HFFc6 (cell line): ENCODE measurements around the gene CAMK1. TPM values are rescaled to one million over a fixed set of nuclear protein-coding genes. Genes with fewer than 3 reads are reported as not detected.

Experiments
- DNase-seq: peaks from one replicate; pipeline ENCODE4 v3.0.0-alpha.2; 2018
- H3K27ac Mint-ChIP-seq: 2 replicates; pipeline ENCODE4 v1.8.0; 2020; ENCODE audit warnings: mild to moderate bottlenecking, mixed read lengths
- H3K27me3 Mint-ChIP-seq: 2 replicates; pipeline ENCODE4 v1.8.0; 2021; ENCODE audit warnings: mild to moderate bottlenecking, moderate library complexity, mixed read lengths; ENCODE audit not compliant: insufficient read depth
- H3K36me3 Mint-ChIP-seq: 2 replicates; pipeline ENCODE4 v1.8.0; 2021; ENCODE audit warnings: low read depth, mixed read lengths
- H3K4me1 Mint-ChIP-seq: 2 replicates; pipeline ENCODE4 v1.8.0; 2020; ENCODE audit warnings: low read depth, mixed read lengths
- H3K4me3 Mint-ChIP-seq: 2 replicates; pipeline ENCODE4 v1.8.0; 2020; ENCODE audit warnings: mild to moderate bottlenecking, moderate library complexity, mixed read lengths
- H3K9me3 Mint-ChIP-seq: 2 replicates; pipeline ENCODE4 v1.8.0; 2020; ENCODE audit warnings: mild to moderate bottlenecking, mixed read lengths
- total RNA-seq, 6 experiments: library from RNA; stranded (reverse); fragmentation: NEBNext Ultra II Directional; extraction: Animal tissue kit (Norgen Biotek cat#: 25700); gene quantifications; 2 replicates in 1 of 6; 3 replicates in 5 of 6; pipeline ENCODE4 v1.2.3, GENCODE V29; 2021
- TF ChIP-seq, protein P1 (sequence below): fragments of 200-600 bp; sonication (generic); IDR thresholded peaks from 2 replicates; pipeline ENCODE4 v1.5.0; 2021; ENCODE audit warnings: antibody characterized with exemption, mild to moderate bottlenecking

The CAMK1 gene
- total RNA-seq, 6 experiments from 2014 or later, result 22.1 to 33.0 (median 28.8) TPM

DNA sequence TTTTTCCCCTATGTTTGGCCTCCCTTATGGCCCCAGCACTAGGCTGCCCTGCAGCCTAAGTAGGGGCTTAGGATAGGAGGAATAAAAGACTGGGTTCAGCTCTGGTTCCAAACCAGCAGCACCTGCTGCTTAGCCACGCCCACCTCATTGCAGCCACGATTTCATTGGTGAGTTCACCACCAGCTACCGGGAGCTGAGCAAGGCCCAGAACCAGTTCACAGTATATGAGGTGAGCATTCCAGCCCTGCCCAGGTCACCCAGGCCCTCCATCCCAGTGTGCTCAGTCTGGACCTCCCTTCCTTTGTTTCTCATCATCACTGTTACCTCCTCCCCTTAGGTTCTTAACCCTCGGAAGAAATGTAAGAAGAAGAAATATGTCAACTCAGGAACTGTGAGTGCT is 54.6 kb downstream of the CAMK1 start:
- peaks cover 6% of the 10 kb centered on the region; the same call in 1 of the 2 replicates for H3K4me1 Mint-ChIP-seq
- H3K9me3 Mint-ChIP-seq, result no peaks in the 10 kb centered on the region
- H3K4me3 Mint-ChIP-seq, result no peak overlapping the region
- TF ChIP-seq, protein P1, sequence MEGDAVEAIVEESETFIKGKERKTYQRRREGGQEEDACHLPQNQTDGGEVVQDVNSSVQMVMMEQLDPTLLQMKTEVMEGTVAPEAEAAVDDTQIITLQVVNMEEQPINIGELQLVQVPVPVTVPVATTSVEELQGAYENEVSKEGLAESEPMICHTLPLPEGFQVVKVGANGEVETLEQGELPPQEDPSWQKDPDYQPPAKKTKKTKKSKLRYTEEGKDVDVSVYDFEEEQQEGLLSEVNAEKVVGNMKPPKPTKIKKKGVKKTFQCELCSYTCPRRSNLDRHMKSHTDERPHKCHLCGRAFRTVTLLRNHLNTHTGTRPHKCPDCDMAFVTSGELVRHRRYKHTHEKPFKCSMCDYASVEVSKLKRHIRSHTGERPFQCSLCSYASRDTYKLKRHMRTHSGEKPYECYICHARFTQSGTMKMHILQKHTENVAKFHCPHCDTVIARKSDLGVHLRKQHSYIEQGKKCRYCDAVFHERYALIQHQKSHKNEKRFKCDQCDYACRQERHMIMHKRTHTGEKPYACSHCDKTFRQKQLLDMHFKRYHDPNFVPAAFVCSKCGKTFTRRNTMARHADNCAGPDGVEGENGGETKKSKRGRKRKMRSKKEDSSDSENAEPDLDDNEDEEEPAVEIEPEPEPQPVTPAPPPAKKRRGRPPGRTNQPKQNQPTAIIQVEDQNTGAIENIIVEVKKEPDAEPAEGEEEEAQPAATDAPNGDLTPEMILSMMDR, result no peak
- DNase-seq, result no peak
- no peak overlapping the region for H3K27ac Mint-ChIP-seq
- no peaks in the 10 kb centered on the region for H3K36me3 Mint-ChIP-seq
- peaks cover 33% of the 10 kb centered on the region for H3K27me3 Mint-ChIP-seq

DNA sequence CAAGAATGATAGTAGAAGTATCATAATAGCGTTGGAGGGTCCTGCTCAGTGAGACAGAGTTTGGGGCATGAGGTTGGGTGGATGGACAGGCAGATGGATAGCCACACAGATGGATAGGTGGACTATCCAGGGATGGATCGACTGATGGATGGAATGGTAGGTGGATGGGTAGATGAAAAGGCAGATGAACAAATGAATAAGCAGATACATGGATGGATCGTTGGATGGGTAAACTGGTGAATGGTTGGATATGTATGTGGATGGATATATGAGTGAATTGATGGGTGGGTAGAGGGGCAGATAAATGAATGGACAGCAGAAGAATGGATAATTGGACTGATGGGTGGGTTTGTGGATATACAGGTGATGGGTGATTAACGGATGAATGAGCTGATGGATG is 56.6 kb downstream of the CAMK1 start:
- Mint-ChIP-seq H3K27ac (no peak overlapping the region), H3K27me3 (peaks cover 30% of the 10 kb centered on the region), H3K36me3 (no peaks in the 10 kb centered on the region), H3K4me1 (peaks cover 6% of the 10 kb centered on the region; the same call in 1 of the 2 replicates), H3K9me3 (no peaks in the 10 kb centered on the region), H3K4me3 (no peak overlapping the region)
- no peak for DNase-seq
- TF ChIP-seq, protein P1, result no peak

DNA sequence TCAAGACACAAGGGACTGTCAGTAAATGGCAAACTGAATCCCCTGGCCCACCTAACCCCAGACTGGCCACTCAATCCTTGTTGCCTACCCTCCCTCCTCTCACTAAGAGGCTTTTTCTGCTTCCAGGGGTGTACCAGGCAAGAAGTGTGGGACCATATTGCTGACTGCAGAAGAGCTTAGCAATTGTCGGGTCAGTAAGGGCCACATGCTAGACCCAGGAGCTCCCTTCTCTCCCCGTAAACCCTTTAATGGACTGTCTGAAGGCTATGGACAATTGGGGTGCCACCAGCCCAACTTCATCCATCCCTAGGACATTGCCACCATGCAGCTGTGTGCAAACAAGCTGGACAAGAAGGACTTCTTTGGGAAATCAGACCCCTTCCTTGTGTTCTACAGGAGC is 57.3 kb downstream of the CAMK1 start:
- TF ChIP-seq, protein P1, result no peak
- DNase-seq, result no peak
- peaks cover 6% of the 10 kb centered on the region; the same call in 1 of the 2 replicates for H3K4me1 Mint-ChIP-seq
- no peaks in the 10 kb centered on the region for H3K36me3 Mint-ChIP-seq
- H3K27ac Mint-ChIP-seq, result no peak overlapping the region
- H3K4me3 Mint-ChIP-seq, result no peak overlapping the region
- H3K27me3 Mint-ChIP-seq, result peaks cover 29% of the 10 kb centered on the region
- H3K9me3 Mint-ChIP-seq, result no peaks in the 10 kb centered on the region

DNA sequence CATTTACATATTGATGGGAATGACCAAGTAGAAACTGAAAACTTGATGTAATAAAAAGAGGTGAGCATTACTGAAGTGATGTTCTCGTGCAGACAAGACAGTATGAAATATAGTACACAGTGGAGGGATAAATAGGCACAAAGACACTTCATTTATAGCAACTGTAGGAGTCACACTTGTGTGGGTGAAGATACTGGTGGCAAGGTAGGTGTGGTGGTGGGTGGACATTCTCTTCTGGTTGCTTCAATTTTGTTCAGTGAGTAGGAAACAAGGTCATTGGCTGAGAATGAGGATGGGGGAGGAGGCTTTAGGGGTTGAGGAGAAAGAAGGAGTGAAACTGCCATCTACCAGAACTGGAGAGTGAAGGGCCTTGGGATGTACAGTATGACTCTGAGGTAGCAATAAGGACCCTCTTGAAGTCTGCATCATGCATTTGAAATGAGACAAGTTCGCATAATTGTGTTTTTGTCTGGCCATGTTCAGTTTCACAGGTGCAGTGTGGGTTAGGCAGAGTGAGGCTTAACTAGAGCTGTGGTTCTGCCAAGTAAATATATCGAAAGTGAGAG is 59.5 kb downstream of the CAMK1 start:
- TF ChIP-seq, protein P1, result no peak
- no peak overlapping the region for H3K4me3 Mint-ChIP-seq
- H3K27me3 Mint-ChIP-seq, result peaks cover 35% of the 10 kb centered on the region
- no peak for DNase-seq
- no peaks in the 10 kb centered on the region for H3K36me3 Mint-ChIP-seq
- no peaks in the 10 kb centered on the region for H3K9me3 Mint-ChIP-seq
- H3K27ac Mint-ChIP-seq, result no peak overlapping the region
- H3K4me1 Mint-ChIP-seq, result no peaks in the 10 kb centered on the region

Other genes starting within 250 kb of the CAMK1 start
- gene LHFPL4, start 216.1 kb downstream of the CAMK1 start, total RNA-seq, result not detected
- 10 to 100 TPM; 23.5 to 31.0 (median 28.2) TPM for gene MTMR14, start 120.4 kb downstream of the CAMK1 start, total RNA-seq
- gene CPNE9, start 66.1 kb downstream of the CAMK1 start, total RNA-seq, result not detected
- gene BRPF1, start 38.2 kb downstream of the CAMK1 start, total RNA-seq, result 10 to 100 TPM; 14.4 to 18.4 (median 17.1) TPM
- 10 to 100 TPM; 17.7 to 26.2 (median 23.7) TPM for gene OGG1, start 20.0 kb downstream of the CAMK1 start, total RNA-seq
- gene TADA3, start 22.5 kb upstream of the CAMK1 start, total RNA-seq, result 10 to 100 TPM; 69.2 to 84.9 (median 77.0) TPM
- 100 to 1,000 TPM; 252 to 303 (median 266) TPM for gene ARPC4, start 23.1 kb upstream of the CAMK1 start, total RNA-seq
- 10 to 100 TPM; 14.1 to 20.5 (median 16.0) TPM for gene TTLL3, start 40.3 kb upstream of the CAMK1 start, total RNA-seq
- gene RPUSD3, start 74.1 kb upstream of the CAMK1 start, total RNA-seq, result 10 to 100 TPM; 35.4 to 42.3 (median 38.2) TPM
- not detected for gene CIDEC, start 110.3 kb upstream of the CAMK1 start, total RNA-seq
- 10 to 100 TPM; 23.9 to 28.7 (median 26.5) TPM for gene JAGN1, start 120.7 kb upstream of the CAMK1 start, total RNA-seq
- under 1 TPM; 0.51 to 0.80 (median 0.65) TPM for gene IL17RE, start 132.9 kb upstream of the CAMK1 start, total RNA-seq
- 10 to 100 TPM; 26.3 to 33.6 (median 29.6) TPM for gene IL17RC, start 147.2 kb upstream of the CAMK1 start, total RNA-seq
- gene CRELD1, start 163.9 kb upstream of the CAMK1 start, total RNA-seq, result 10 to 100 TPM; 11.3 to 22.6 (median 12.4) TPM
- 1 to 10 TPM; 4.3 to 9.2 (median 7.7) TPM for gene PRRT3, start 182.5 kb upstream of the CAMK1 start, total RNA-seq
- 100 to 1,000 TPM in 2 of 6 experiments, 10 to 100 TPM in 4; 82.3 to 119 (median 96.5) TPM for gene EMC3, start 216.9 kb upstream of the CAMK1 start, total RNA-seq